A549 treated with AZD9567 at 1 μM for 4 hours (cell line): ENCODE measurements around the gene ZFP1. TPM values are rescaled to one million over a fixed set of nuclear protein-coding genes. Genes with fewer than 3 reads are reported as not detected.

Experiments
- total RNA-seq: library from RNA; stranded (reverse); fragments of 200-300 nt; extraction: Qiagen RNA extraction; gene quantifications from 5 replicates; pipeline ENCODE4 v1.2.3, GENCODE V29; 2022; ENCODE audit not compliant: insufficient read depth

The ZFP1 gene
- 10.9 to 19.2 TPM (median 12.1 TPM) in 5 replicates for total RNA-seq

DNA sequence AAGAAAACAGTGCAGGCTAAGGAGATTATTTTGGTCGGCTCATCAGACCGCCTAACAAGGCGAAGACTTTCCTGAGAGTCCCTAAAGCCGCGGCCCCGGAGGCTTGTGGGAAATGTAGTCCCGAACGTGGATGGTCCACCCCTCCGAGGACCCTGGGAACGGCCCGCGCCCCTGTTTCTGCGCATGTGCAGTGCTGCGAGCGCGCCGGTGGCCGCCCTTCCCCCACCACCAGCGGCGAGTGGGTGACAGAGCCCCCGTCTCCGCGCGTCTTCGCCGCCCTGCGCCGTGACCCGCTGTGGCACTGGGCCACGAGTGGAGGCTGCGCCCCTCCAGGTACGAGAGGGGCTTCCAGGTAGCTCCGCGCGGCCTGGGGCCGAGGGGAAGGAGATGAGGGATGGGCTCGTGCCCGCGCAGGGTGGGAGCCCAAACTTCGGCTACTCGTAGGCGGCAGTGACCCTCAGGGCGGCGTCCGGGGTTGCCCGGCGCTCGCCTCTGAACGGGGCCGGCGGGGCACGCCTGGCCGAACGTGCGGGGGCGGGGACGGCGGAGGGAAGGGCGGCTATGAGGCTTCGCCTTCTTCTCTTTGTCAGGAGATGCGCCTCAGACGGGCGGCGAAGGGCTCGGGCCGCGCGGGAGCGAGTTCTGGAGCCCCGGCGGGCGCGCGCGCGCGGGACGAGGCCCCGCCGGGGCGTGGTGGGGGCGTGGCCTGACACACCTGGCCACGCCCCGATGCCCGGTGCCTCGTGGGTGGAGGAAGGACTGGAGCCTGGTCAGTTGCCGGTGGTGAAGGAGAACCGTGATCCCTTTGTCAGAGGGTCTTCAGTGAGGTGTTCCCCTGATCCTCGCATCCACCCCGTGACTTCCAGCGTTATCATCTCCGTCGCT is at the start of gene ZFP1:
Gene ZFP1, plus strand, starts transcription at position 214 of the 885 bp plus-strand sequence. CDS start 4,428 bp downstream, outside the sequence.

DNA sequence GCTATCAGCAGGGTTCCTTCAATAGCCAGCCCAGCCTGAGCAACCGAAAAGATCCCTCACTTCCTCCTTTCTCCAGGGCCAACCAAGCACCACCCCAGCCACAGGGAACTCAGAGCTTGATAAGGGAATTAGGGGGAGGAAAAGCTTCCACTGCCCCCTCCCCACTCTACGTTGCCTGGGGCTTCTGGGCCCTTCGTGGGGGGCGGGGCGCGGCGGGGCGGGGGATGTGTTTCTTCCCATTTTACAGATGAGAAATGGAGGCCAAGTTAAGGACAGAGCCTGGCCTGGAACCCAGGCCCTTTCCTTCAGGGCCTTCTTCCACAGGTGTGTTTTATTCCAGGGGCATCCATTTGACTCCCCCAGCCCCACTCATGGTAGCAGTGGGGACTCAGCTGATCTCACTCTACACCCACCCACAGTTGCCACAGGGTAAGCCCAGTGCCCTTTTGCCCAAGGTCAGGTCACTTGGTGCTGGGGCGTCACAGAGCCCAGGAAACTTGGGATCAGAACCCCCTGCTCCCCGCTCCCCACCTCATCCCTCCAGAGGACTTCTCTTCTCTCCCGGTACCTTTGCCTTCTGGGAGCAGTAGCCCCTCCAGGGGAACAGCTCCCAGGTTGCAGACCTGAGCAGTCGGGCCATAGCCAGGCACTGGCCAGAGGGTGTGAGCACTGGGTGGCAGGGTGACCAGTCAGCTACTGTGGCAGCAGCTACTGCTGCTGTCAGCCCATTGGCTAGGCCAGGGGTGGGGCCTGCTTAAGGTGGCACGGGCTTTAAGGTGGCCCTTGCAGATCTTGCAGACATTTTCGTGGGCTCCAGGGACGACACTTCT is 32.0 kb upstream of the ZFP1 start, which contains the start of gene LDHD:
Gene LDHD, minus strand, starts transcription at position 700 of the 830 bp plus-strand sequence. Its CDS starts 60 bp downstream, at position 640.

GRCh38 chr16:75206749-75207451 is 58.6 kb downstream of the ZFP1 start, which contains the start of gene CTRB2:
CTRB2 (minus strand) TSS chr16:75207161; CDS start chr16:75207141, 20 bp downstream.

DNA sequence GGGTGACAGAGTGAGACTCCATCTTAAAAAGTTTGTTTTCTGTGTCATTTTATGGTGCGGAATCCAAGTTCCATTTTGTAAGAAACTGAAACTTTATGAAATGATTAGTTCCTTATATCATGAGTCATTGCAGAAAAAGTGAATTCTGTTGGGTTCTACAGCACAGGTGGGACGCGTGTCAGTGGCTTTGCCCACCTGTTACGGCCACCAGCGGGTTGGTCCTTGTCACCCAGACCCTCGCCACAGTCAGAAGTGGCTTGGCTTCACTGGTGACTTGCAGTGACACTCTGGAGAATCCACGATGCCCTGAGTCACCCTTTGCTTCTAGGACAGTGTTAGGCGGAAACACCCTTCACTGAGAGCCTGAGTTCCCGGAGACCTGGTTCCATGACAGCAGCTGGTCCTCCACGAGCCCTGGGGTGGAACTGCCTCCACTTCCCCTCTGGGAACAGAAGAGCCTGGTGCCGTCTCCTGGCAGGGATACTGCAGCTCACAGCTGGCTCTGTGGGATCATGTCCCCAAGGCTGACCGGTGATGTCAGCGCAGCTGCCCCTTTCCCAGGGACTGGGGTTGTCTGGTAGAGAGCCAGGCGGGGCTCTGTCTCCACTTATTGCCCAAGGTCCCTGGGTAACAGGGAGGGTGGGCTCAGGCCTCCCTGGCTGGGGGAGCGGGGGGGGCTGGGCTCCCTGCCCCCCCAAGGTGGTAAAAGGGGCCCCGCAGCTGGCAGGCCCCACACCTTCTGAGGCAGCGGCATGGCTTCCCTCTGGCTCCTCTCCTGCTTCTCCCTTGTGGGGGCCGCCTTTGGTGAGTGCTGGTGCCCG is 70.1 kb downstream of the ZFP1 start, which contains the start of gene CTRB1:
Gene CTRB1, plus strand, starts transcription at position 733 of the 821 bp plus-strand sequence. Its CDS starts 20 bp downstream, at position 753.

Other genes starting within 250 kb of the ZFP1 start
- 27.3 to 52.9 TPM (median 30.1 TPM) in 5 replicates for gene WDR59, start 163.4 kb upstream of the ZFP1 start, total RNA-seq
- gene ZNRF1, start 149.5 kb upstream of the ZFP1 start, total RNA-seq, result 19.3 to 21.4 TPM (median 19.8 TPM) in 5 replicates
- 0.63 to 1.4 TPM (median 0.85 TPM) in 5 replicates for gene LDHD, start 31.7 kb upstream of the ZFP1 start, total RNA-seq
- 0.21 TPM in 1 of 5 replicates, not detected in the others for gene CTRB2, start 58.6 kb downstream of the ZFP1 start, total RNA-seq
- gene CTRB1, start 70.5 kb downstream of the ZFP1 start, total RNA-seq, result not detected in 5 replicates
- gene BCAR1, start 103.1 kb downstream of the ZFP1 start, total RNA-seq, result 83.2 to 112 TPM (median 109 TPM) in 5 replicates